IMR-90 (cell line): ENCODE measurements around the gene ATP23. TPM values are rescaled to one million over a fixed set of nuclear protein-coding genes. Genes with fewer than 3 reads are reported as not detected.

Source experiments
- ATAC-seq: fragments of 200-7000 bp; cut with Tn5 transposase; 2 replicates; pipeline ENCODE4 v1.9.1; 2020; ENCODE audit warnings: low read depth, mild to moderate bottlenecking, moderate library complexity
- BruUV-seq: library from RNA; stranded (reverse); fragments of 400-500 nt; replicated peaks from 2 replicates; lab custom pipeline; 2021; lab: Mats Ljungman, UMichigan
- CTCF ChIA-PET: fragments of 300-600 bp; formaldehyde crosslinking; extraction: SDS; loops from one replicate; lab custom pipeline; 2021; ENCODE audit warnings: antibody characterized with exemption; lab: Yijun Ruan, JAX
- POLR2A ChIA-PET: fragments of 300-600 bp; sonication (Branson Sonifier 250); formaldehyde crosslinking; loops from one replicate; lab custom pipeline; 2022; ENCODE audit warnings: antibody characterized with exemption; ENCODE audit not compliant: unreplicated experiment; lab: Charles Lee
- DNase-seq: peaks from one replicate; pipeline ENCODE4 v3.0.0; 2013
- H2AFZ ChIP-seq: replicated peaks from 2 replicates; pipeline ENCODE3; 2013; ENCODE audit warnings: low read length, mild to moderate bottlenecking; ENCODE audit not compliant: poor library complexity
- H2AK5ac ChIP-seq: 2 replicates; pipeline ENCODE4 v1.6.1; 2013; ENCODE audit warnings: low read depth, low read length, inconsistent platforms
- H2AK9ac ChIP-seq: replicated peaks from 2 replicates; pipeline ENCODE3; 2013; ENCODE audit warnings: mild to moderate bottlenecking, low read depth, low read length, moderate library complexity; ENCODE audit not compliant: poor library complexity
- H2BK120ac ChIP-seq: 2 replicates; pipeline ENCODE4 v1.6.1; 2013; ENCODE audit warnings: low read depth, low read length, inconsistent platforms
- H2BK15ac ChIP-seq: 3 replicates; pipeline ENCODE4 v1.6.1; 2013; ENCODE audit warnings: low read depth, low read length, inconsistent platforms
- H2BK20ac ChIP-seq: 2 replicates; pipeline ENCODE4 v1.6.1; 2013; ENCODE audit warnings: low read depth, mild to moderate bottlenecking, inconsistent platforms, low read length, moderate library complexity
- H2BK5ac ChIP-seq: 2 replicates; pipeline ENCODE4 v1.6.1; 2013; ENCODE audit warnings: mild to moderate bottlenecking, low read depth, low read length, inconsistent platforms; ENCODE audit not compliant: poor library complexity, severe bottlenecking
- H3K14ac ChIP-seq: replicated peaks from 2 replicates; pipeline ENCODE4 v1.6.1; 2013; ENCODE audit warnings: low read depth, low read length, inconsistent platforms
- H3K18ac ChIP-seq: 2 replicates; pipeline ENCODE4 v1.6.1; 2013; ENCODE audit warnings: low read depth, low read length, control low read depth
- H3K23ac ChIP-seq: 2 replicates; pipeline ENCODE4 v1.6.1; 2013; ENCODE audit warnings: low read depth, low read length, inconsistent platforms
- H3K27ac ChIP-seq: 2 replicates; pipeline ENCODE4 v1.5.1; 2013; ENCODE audit warnings: mild to moderate bottlenecking, control low read depth, low read length; ENCODE audit not compliant: insufficient read depth
- H3K27me3 ChIP-seq: 2 replicates; pipeline ENCODE4 v1.6.1; 2013; ENCODE audit warnings: low read length; ENCODE audit not compliant: control insufficient read depth, insufficient read depth
- H3K36me3 ChIP-seq: 2 replicates; pipeline ENCODE4 v1.6.1; 2013; ENCODE audit warnings: low read length, mixed read lengths; ENCODE audit not compliant: control insufficient read depth, insufficient read depth
- H3K4ac ChIP-seq: 2 replicates; pipeline ENCODE4 v1.6.1; 2013; ENCODE audit warnings: low read depth, low read length, inconsistent platforms
- H3K4me1 ChIP-seq: 2 replicates; pipeline ENCODE4 v1.6.1; 2013; ENCODE audit warnings: low read length, mixed read lengths; ENCODE audit not compliant: control insufficient read depth, insufficient read depth
- H3K4me2 ChIP-seq: 2 replicates; pipeline ENCODE4 v1.6.1; 2013; ENCODE audit warnings: low read depth, mild to moderate bottlenecking, control low read depth, low read length, moderate library complexity
- H3K4me3 ChIP-seq: 2 replicates; pipeline ENCODE4 v1.5.1; 2013; ENCODE audit warnings: low read depth, mild to moderate bottlenecking, control low read depth, low read length, moderate library complexity; ENCODE audit not compliant: insufficient read depth
- H3K56ac ChIP-seq: 2 replicates; pipeline ENCODE4 v1.6.1; 2013; ENCODE audit warnings: low read length, inconsistent platforms; ENCODE audit not compliant: insufficient read depth; ENCODE audit errors: extremely low read depth
- H3K79me1 ChIP-seq, 2 experiments: 2 replicates each; pipeline ENCODE4 v1.6.1; 2013; ENCODE audit warnings: low read length in 2 of 2, inconsistent platforms in 1 of 2, low read depth in 1 of 2
- H3K9ac ChIP-seq: 2 replicates; pipeline ENCODE4 v1.6.1; 2013; ENCODE audit warnings: low read depth, low read length, control low read depth
- H3K9me1 ChIP-seq: 2 replicates; pipeline ENCODE4 v1.6.1; 2013; ENCODE audit warnings: low read length, inconsistent platforms; ENCODE audit not compliant: insufficient read depth
- H3K9me3 ChIP-seq: 2 replicates; pipeline ENCODE4 v1.6.1; 2013; ENCODE audit warnings: low read length; ENCODE audit not compliant: control insufficient read depth, insufficient read depth
- H4K20me1 ChIP-seq: 2 replicates; pipeline ENCODE4 v1.6.1; 2013; ENCODE audit warnings: low read length, inconsistent platforms; ENCODE audit not compliant: insufficient read depth
- H4K5ac ChIP-seq: 2 replicates; pipeline ENCODE4 v1.6.1; 2013; ENCODE audit warnings: mild to moderate bottlenecking, low read depth, low read length, control low read depth
- H4K8ac ChIP-seq, 2 experiments: 2 replicates each; pipeline ENCODE4 v1.6.1; 2013; ENCODE audit warnings: low read depth in 2 of 2, low read length in 2 of 2, control low read depth in 1 of 2, inconsistent platforms in 1 of 2
- H4K91ac ChIP-seq: 2 replicates; pipeline ENCODE4 v1.6.1; 2013; ENCODE audit warnings: low read depth, low read length, inconsistent platforms; ENCODE audit not compliant: insufficient read depth
- MAZ ChIP-seq: IDR thresholded peaks from 2 replicates; pipeline ENCODE4 v1.6.1; 2012; ENCODE audit warnings: low read depth, mild to moderate bottlenecking, low read length, improper control_type of control experiment, moderate library complexity, borderline replicate concordance
- RAD21 ChIP-seq: IDR thresholded peaks from 2 replicates; pipeline ENCODE4 v1.6.1; 2012; ENCODE audit warnings: low read length, improper control_type of control experiment
- RFX5 ChIP-seq: IDR thresholded peaks from 2 replicates; pipeline ENCODE4 v1.8.0; 2012; ENCODE audit warnings: low read depth, mild to moderate bottlenecking, low read length, moderate library complexity
- WGBS, 2 experiments: methylation state at CpG; one replicate each; pipeline versions ENCODE4 v1.1.5 to v1.1.7; 2013; ENCODE audit warnings: missing lambda C conversion rate in 2 of 2; ENCODE audit not compliant: insufficient read length in 1 of 2; ENCODE audit errors: extremely low coverage in 2 of 2; 5-methylcytosine and 5-hydroxymethylcytosine counted together
- dilution Hi-C: fragments of 300-500 bp; cut with HindIII; formaldehyde crosslinking; loops from one replicate; pipeline ENCODE4 v1.14.3; 2018; ENCODE audit warnings: low sequenced_read_pairs; ENCODE audit not compliant: unreplicated experiment
- in situ Hi-C: fragments of 300-500 bp; cut with MboI; formaldehyde crosslinking; loops from 3 replicates; pipeline ENCODE4 v1.14.3; 2019; ENCODE audit warnings: low sequenced_read_pairs, inconsistent platforms, mixed read lengths
- intact Hi-C: fragments of 100-400 bp; cut with micrococcal nuclease; formaldehyde crosslinking; loops from 2 replicates; pipeline ENCODE4 v1.10.0; 2022
- polyA plus RNA-seq, 3 experiments: library from polyadenylated mRNA; depleted of rRNA; stranded (reverse); fragments of >200 nt; gene quantifications; 2 replicates each; pipeline ENCODE4 v1.2.3, GENCODE V29; 2012; ENCODE audit warnings: low replicate concordance in 1 of 3
- total RNA-seq: library from RNA; depleted of rRNA; stranded (reverse); fragments of >200 nt; gene quantifications from 2 replicates; pipeline ENCODE4 v1.2.3, GENCODE V29; 2012

The ATP23 gene
- total and polyA plus RNA-seq, 2 of the 4 experiments (the other 2 are of a cell fraction): 6.4 to 7.2 TPM

GRCh38 chr12:57895389-57896114 lies 45.8 kb upstream of the ATP23 start:
- Histone ChIP-seq H2BK120ac (peak overlapping the region; percentile 98), H3K4me1 (peaks cover 58% of the 10 kb centered on the region), H3K18ac (peak overlapping the region; percentile 89), H3K23ac (peak overlapping the region; percentile 99), H3K9me1 (peaks cover 35% of the 10 kb centered on the region), H3K56ac (peak overlapping the region; percentile 85), H3K27ac (peak overlapping the region; percentile 96), H2AK5ac (peak overlapping the region; percentile 95), H3K14ac (peak overlapping the region; percentile 93), H2BK15ac (peak overlapping the region; percentile 84), H4K20me1 (peaks cover 3% of the 10 kb centered on the region; the same call in 1 of the 2 replicates), H2AFZ (peak overlapping the region; percentile 91), H3K79me1 (peaks cover 22 to 61% of the 10 kb centered on the region in 2 experiments), H2BK5ac (peak overlapping the region; percentile 96), H4K8ac (peak overlapping the region; percentile 79 to 96), H3K4ac (peak overlapping the region; percentile 97), H2BK20ac (peak overlapping the region; percentile 95), H2AK9ac (peak overlapping the region; percentile 99), H3K4me3 (no peak overlapping the region), H3K4me2 (peak overlapping the region; percentile 69), H4K91ac (peak overlapping the region; percentile 96), H3K36me3 (no peaks in the 10 kb centered on the region), H3K9me3 (no peaks in the 10 kb centered on the region), H3K27me3 (no peaks in the 10 kb centered on the region), H4K5ac (peak overlapping the region; percentile 84), H3K9ac (peak overlapping the region; percentile 70)
- ChIA-PET CTCF (interaction anchor here (0.8 to 2.9 kb wide), 6 partner anchors 30 to 63 kb away, joined by 3 to 14 read pairs (median 4); partner anchors contain the start of gene CTDSP2), POLR2A (interaction anchor here (0.6 to 3.2 kb wide), 5 partner anchors 31 to 54 kb away, joined by 3 to 24 read pairs (median 5); partner anchors contain the start of gene CTDSP2)
- BruUV-seq: no TSS peak
- TF ChIP-seq RAD21 (0 out of 2 replicates have a peak, but pooled peaks have one; percentile 3), RFX5 (no peak), MAZ (no peak)
- no peak for ATAC-seq
- 0% methylated on average over 1 of the region's 5 CpGs; no CpG with 5 or more reads in 1 of the 2 experiments for WGBS, 2 experiments
- dilution Hi-C loops (no loop called here), intact Hi-C loops (loop anchor here (2.0 kb wide), 1 partner anchor 51 kb away; no protein-coding TSS in a partner anchor), in situ Hi-C loops (loop anchor here (10.0 kb wide), 1 partner anchor 51 kb away; the partner anchor contains the start of gene CTDSP2)
- peak; percentile 52 for DNase-seq
